ENCODE results near the gene ERCC3. TPM values are rescaled to one million over a fixed set of nuclear protein-coding genes. Genes with fewer than 3 reads are reported as not detected.
"Not testable (repeated sequence)": the region's sequence is repeated elsewhere in the genome, so short reads cannot be mapped to it uniquely, and the experiment has no call there.

ERCC3 gene
- total RNA-seq, 2 donors from 2014 or later, result 29.8 to 61.3 TPM

GRCh38 chr2:127216095-127216494 is 77.8 kb downstream of the ERCC3 start:
- H3K27ac ChIP-seq, result no peak overlapping the region
- peaks cover 17% of the 10 kb centered on the region for H3K27me3 ChIP-seq (replicated peaks; ENCODE audit: insufficient read depth)
- H3K36me3 ChIP-seq, result no peaks in the 10 kb centered on the region
- no peak for TF ChIP-seq POLR2AphosphoS5 (IDR thresholded peaks at IDR 0.05)
- DNase-seq (ENCODE audit: low spot score), result no peak
- peaks cover 13% of the 10 kb centered on the region for H3K4me1 ChIP-seq (replicated peaks)
- intact Hi-C loops (cut with DNase I), result no loop called here
- 67% methylated on average over 2 of the region's 2 CpGs for WGBS
- no peak overlapping the region for H3K4me3 ChIP-seq
- H3K9me3 ChIP-seq, result no peaks in the 10 kb centered on the region

GRCh38 chr2:127214201-127214600 is 79.7 kb downstream of the ERCC3 start:
- H3K36me3 ChIP-seq; H3K27me3 ChIP-seq (replicated peaks; ENCODE audit: insufficient read depth); H3K27ac ChIP-seq; DNase-seq (ENCODE audit: low spot score); intact Hi-C loops (cut with DNase I); H3K9me3 ChIP-seq; H3K4me1 ChIP-seq (replicated peaks); H3K4me3 ChIP-seq: not testable (repeated sequence)
- WGBS, result 76% methylated on average over 2 of the region's 2 CpGs

- intact Hi-C loops (cut with DNase I), result no loop called here
- no peaks in the 10 kb centered on the region for H3K4me1 ChIP-seq (replicated peaks)
- H3K36me3 ChIP-seq, result no peaks in the 10 kb centered on the region
- H3K27me3 ChIP-seq (replicated peaks; ENCODE audit: insufficient read depth), result no peaks in the 10 kb centered on the region
- DNase-seq (ENCODE audit: low spot score), result no peak
- no peak overlapping the region for H3K4me3 ChIP-seq
- WGBS, result 58% methylated on average over 4 of the region's 4 CpGs
- TF ChIP-seq POLR2A (IDR thresholded peaks at IDR 0.05) (no peak), POLR2AphosphoS5 (IDR thresholded peaks at IDR 0.05) (no peak), CTCF (IDR thresholded peaks at IDR 0.05) (no peak)
- H3K9me3 ChIP-seq, result no peaks in the 10 kb centered on the region
- no peak overlapping the region for H3K27ac ChIP-seq
Observed at GRCh38 chr2:127208313-127208712, 85.6 kb downstream of the ERCC3 start.

Small RNA genes within 50 kb of the gene (small RNA-seq; reads per million reads assigned to genes)
- gene RNU6-1147P, result 0 to 0.28 reads per million in 2 donors

Other genes starting within 250 kb of the ERCC3 start
- 10 to 100 TPM; 65.6 to 70.1 TPM for gene BIN1, start 187.0 kb downstream of the ERCC3 start, total RNA-seq
- 1 to 10 TPM in 1 of 2 donors, not detected in 1; 1.8 TPM for gene CYP27C1, start 73.8 kb downstream of the ERCC3 start, total RNA-seq
- gene MAP3K2, start 93.8 kb upstream of the ERCC3 start, total RNA-seq, result 10 to 100 TPM; 61.6 to 63.8 TPM
- gene PROC, start 124.3 kb upstream of the ERCC3 start, total RNA-seq, result not detected
- gene IWS1, start 232.3 kb upstream of the ERCC3 start, total RNA-seq, result 10 to 100 TPM; 36.6 to 42.3 TPM
- 1 to 10 TPM in 1 of 2 donors, not detected in 1; 1.4 TPM for gene MYO7B, start 241.5 kb upstream of the ERCC3 start, total RNA-seq